Suppressor macrophage treated with lipopolysaccharide for 1 hour (primary cell): ENCODE data around the gene ASCC2.
A peak's percentile ranks its signal among the peaks of the same experiment; 100 is the strongest.

Experiments
- DNase-seq, 3 donors: peaks; one replicate each; pipeline ENCODE4 v3.0.0-alpha.2; 2020 to 2022

The ASCC2 gene

DNA sequence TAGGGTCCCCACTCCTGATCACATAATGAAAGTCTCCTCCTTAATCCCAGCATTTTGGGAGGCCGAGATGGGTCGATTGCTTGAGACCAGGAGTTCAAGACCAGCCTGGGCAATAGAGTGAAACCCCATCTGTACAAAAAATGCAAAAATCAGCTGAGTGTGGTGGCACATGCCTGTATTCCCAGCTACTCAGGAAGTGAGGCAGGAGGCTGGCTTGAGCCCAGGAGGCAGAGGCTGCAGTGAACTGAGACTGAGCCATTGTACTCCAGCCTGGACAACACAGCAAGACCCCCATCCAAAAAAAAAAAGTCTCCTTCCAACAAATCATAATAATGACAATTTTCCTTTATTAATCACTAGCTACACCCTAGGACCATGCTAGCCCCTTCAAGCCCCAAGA is 86.4 kb downstream of the ASCC2 start:
- no peak for DNase-seq

DNA sequence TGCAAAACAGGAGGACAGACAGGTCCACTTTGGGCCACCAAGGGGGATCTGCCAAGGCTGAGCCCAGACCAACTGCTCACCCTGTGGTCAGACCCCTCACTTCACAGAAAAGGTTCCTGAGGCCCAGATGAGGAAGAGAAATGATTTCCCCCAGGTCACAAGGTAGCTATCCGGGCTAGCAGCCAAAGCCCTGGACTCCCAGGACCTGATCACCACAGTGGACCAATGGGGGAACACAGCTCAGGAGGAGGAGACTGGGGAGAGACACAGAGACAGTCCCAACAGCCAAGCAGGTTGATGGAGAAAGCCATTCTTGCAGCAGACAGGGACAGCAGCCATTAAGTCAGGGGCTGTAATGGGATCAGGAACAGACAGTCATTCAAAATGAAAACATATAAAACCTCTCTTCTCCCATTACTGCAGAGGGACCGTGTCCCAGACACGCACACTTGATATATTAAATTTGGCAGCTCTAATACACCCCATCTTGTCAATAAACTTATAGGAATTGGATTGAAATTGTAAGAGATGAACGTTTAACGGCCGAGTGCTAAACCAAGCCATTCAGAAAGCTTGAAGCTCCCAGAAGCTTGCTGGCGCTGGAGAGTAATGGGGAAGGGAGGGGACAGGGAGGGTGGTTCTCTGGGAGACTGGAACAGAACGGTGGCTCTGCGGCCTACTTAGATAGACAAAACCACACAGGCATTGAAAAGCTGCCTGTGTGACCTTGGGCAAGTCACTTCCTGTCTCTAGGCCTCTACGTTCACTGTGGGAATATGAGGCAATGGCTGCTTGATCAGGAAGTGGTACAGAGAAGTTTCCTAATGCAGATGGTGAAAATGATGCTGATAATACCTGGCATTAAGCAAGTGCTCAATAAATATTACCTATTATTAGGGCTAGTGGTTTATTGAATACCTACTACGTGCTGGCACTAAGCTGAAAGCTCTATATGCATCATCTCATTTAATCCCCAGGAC is 87.2 kb downstream of the ASCC2 start:
- DNase-seq = peak; percentile 51 to 57 (median 55)

GRCh38 chr22:29750029-29750428 is 88.0 kb downstream of the ASCC2 start:
- DNase-seq = no peak

GRCh38 chr22:29748248-29748893 is 89.7 kb downstream of the ASCC2 start:
- no peak for DNase-seq

GRCh38 chr22:29747832-29748231 is 90.2 kb downstream of the ASCC2 start:
- DNase-seq = no peak

DNA sequence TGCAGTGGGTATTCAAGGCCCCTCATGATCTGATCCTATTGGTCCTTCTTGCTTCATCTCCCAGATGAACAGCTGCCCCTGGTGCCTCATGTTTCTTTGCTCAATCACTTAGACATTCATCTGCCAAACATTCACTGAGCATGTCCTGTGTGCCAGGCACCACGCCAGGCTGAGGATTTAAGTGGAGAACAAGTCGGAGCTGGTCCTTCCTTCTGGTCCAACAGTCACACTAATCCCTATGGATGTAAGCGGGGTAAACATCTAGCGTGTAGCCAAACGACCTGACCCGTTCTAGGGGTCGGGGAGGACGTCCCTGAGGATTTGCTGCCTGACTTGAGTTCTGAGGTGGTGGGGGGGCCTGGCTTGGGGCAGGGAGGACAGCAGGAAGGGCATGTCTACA is 93.2 kb downstream of the ASCC2 start:
- DNase-seq = no peak

DNA sequence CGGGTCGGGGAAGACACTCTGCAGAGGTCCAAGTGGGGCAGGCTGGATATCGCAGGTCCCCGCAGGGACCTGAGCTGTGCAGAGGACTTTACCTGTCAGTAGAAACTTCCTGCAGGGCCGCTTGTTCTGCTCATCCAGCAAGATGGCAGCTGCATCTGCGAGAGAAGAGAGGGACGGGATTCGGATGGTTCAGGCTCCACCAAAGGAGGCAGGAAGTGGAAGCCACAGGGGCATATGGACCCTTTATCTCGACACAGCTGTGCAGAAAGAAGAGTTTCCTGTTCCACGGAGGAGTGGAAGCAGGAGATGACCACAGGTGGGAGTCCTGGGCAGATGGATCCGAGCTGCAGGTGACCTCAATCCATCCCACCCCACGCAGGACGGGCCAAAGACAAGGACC is 95.7 kb downstream of the ASCC2 start:
- DNase-seq = no peak

DNA sequence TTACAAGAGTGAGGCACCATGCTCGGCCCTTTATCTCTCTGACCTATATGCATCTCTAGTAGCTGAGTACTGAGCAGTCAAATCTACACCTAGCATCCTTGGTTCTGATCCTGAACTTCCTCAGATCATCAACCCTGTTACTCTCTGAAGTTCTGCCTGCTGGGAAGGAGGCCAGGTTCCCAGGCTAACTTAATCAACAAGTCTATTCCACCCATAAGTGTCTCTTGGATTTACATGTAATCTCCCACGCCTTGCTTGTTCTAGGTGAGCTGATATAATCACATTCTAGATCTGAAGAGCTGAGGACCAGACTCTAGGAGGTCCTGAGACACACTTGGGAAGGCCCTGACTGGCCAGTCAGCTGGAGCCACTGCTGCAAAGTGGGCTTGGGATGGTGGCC is 96.1 kb downstream of the ASCC2 start:
- no peak for DNase-seq

- DNase-seq = no peak
Observed at GRCh38 chr22:29740216-29740615, 97.9 kb downstream of the ASCC2 start.

DNA sequence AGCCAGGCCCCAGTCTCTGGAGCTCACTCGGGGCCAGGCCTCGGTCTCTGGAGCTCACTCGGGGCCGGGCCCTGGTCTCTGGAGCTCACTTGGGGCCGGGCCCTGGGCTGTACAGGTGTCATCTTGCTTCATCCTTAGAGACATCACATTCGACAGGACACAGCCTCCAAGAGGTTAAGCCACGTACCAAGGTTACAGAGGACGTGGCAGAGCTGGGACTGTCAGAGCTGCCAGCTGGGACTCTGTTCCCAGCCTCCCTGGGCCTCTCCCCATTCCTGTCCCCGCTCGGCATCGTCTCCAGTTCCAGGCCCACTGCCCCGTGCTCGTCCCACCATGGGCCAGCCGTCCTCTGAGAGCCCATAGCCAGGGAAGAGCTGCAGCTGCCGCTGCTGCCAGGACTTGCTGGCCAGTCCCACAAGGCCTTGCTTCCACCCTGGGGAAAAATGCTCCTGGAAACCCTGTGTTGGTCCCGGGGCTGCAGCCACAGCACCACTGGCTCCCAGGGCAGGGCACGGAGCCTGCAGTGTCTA is 98.7 kb downstream of the ASCC2 start:
- no peak for DNase-seq
